Measurements from ENCODE around the gene TCF7L1.
"Not testable (repeated sequence)": the region's sequence is repeated elsewhere in the genome, so short reads cannot be mapped to it uniquely, and the experiment has no call there.

The TCF7L1 gene

DNA sequence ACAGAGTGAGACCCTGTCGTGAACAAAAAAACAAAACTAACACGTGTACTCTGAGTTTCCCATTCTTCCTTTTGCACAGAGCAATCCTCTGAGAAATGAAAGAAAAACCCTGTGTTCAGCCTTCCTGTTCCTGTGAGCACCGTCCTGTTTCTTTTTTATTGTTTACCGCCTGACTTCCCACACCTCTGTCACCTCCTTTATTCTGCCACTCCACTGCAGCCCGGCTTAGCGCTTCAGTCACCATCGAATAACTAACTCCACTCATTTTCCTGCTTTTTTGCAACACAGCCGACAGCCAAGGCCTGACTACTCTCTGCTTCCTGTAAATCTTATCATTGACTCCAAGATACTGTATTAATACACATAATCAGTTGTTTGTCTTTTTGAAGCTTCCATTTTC, 153.7 kb downstream of the TCF7L1 start:
- DNase-seq (ENCODE audit: low read depth), result no peak

DNA sequence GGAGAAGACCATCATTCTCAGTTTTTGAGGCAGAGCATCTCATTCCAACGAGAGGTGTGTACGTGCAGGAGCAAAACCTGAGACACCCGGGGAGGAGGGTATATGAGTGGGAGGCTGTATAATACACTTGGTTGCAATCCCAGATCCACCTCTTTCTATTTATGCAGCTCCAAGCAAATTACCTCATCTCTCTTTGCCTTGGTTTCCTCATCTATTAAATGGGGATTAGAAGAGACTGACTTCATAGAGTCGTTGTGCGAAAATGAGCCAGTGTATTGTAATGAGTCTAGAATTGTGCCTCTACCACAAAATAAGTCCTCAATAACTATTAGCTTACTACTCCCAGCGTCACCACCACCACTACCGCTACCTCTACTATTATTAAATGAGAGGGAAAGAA, 154.5 kb downstream of the TCF7L1 start:
- no peak for DNase-seq (ENCODE audit: low read depth)

DNA sequence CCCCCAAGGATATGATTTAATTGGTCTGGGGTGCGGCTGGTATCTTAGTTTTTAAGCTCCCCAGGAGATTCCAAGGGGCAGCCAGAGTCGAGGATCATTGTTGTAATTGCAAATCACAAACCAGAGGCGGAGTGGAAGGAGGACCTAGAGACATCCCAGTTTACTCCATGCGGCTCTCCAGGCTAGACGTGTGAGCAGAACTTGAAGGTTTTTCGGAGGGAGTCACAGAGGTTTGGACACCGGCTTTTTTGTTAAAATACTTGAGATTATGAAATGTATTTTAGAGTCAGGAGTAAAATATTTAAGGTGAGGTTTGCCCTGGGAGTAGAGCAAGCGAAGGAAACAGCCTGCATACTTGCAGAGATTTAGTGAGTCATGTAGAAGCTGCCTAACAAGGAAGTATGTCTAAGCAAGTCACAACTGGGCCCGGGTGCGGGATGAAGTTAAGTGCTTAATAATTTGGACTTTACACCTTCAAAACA, 155.1 kb downstream of the TCF7L1 start:
- no peak for DNase-seq (ENCODE audit: low read depth)

DNA sequence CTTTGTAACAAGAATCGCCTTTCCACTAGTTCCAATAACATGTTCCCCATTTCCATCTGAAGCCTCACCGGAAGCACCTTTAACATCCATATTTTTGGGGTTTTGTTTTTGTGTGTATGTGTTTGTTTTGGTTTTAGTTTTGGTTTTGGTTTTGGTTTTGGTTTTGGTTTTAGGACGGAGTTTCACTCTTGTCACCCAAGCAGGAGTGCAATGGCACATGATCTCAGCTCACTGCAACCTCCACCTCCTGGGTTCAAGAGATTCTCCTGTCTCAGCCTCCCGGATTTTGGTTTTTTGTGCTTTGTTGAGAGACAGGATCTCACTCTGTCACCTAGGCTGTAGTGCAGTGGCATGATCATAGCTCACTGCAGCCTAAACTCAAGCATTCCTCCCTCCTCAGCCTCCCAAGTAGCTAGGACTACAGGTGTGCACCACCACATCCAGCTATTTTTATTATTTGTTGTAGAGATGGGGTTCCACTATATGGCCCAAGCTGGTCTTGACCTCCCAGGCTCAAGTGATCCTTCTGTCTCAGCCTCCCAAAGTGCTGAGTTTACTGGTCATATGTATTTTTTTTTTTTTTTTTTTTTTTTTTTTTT, 158.3 kb downstream of the TCF7L1 start:
- DNase-seq (ENCODE audit: low read depth), result no peak

DNA sequence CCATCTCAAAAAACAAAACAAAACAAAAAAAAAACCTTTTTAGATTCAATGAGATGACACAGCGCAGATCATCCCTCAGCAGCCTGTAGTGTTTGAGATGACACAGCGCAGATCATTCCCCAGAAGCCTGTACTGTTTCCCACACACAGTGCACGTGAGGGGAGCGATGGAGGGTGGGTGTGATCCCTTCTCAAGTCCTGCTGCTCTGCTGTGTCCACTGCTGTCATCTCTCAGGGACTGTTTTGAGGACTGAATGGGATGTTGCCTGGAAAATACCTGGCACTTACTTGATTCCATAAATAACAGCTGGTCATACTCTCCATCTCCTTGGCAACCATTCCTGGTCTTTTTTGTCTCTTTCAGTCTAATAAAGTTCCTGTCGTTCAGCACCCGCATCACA, 168.9 kb downstream of the TCF7L1 start:
- no peak for DNase-seq (ENCODE audit: low read depth)

DNA sequence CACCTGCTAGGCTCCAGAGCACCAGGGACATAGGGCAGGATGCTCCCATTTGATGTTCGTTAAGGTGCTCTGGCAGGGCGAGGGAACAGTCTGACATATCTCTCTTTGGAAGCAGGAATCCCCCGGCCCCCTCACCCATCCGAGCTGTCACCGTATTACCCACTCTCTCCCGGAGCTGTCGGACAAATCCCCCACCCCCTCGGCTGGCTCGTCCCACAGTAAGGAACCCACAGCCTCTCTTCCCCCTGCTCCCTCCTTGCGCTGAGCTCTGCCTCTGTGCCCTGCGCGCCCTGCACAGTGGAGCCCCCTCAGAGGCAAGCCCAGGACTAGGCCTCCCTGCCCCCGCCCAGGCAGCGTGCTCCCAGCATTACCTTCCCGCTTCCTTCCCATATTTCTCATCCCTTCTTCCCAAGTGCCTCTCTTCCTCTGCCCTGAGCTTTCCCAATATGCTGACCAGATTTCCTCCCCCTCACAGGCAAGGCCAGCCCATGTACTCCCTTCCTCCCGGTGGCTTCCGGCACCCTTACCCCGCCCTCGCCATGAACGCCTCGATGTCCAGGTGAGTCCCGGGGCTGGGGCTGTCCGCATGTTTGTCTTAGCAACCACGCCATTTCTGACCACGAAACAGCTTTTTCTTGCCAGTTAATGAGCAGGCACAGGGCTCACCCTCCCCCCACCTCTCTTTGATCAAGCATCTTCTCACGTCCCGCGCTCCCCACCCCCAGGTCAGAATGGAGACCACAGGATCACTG, 170.8 kb downstream of the TCF7L1 start:
- DNase-seq (ENCODE audit: low read depth), result no peak

DNA sequence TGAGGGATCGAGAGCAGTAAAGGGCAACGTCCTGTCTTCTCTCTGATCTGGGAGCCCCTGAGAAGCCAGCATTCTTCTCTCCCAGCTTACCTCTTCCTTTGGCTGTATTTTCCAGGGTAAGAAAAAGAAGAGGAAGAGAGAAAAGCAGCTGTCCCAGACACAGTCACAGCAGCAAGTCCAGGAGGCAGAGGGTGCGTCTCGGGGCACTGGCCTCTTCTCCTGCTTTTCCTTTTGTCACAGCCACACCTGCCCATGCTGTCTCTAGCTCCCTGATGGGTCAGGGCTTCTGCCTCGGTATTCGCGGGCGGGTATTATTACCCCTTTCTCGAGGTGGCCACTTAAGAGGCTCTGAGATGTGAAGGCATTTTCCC, 174.3 kb downstream of the TCF7L1 start:
- DNase-seq (ENCODE audit: low read depth), result no peak

DNA sequence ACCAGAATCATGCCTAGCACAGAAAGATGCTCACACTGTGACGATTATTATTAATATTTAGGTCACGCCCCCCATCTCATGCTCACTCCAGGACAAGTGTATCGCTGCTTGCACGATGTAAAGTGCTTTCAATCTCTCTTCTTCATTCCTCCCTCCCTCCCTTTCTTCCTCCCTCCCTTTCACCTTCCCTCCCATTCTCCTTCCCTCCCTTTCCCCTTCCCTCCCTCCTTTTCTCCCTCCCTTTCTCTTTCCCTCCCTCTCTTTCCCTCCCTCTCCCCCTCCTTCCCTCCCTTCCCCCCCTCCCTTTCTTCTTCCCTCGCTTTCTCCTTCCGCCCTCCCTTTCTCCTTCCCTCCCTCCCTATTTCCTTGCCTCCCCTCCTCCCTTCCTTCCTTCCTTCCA, 175.0 kb downstream of the TCF7L1 start:
- no peak for DNase-seq (ENCODE audit: low read depth)

DNA sequence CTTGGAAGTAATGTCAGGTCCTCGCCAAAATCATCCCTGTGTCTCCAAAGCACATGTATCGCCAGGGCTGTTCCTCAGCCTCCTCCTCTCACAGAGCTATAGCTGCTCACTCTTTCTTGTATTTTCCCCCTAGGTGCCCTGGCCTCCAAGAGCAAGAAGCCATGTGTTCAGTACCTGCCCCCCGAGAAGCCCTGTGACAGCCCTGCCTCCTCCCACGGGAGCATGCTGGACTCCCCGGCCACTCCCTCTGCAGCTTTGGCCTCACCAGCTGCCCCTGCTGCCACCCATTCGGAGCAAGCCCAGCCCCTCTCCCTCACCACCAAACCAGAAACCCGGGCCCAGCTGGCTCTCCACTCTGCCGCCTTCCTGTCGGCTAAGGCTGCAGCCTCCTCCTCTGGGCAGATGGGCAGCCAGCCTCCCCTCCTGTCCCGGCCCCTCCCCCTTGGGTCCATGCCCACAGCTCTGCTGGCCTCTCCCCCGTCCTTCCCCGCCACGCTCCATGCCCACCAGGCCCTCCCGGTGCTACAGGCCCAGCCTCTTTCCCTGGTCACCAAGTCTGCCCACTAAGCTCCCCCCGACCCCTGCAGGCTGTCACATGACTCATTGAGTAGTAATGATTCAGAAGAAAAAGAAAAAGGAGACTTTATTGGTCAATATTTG, 175.8 kb downstream of the TCF7L1 start:
- DNase-seq (ENCODE audit: low read depth), result no peak

DNA sequence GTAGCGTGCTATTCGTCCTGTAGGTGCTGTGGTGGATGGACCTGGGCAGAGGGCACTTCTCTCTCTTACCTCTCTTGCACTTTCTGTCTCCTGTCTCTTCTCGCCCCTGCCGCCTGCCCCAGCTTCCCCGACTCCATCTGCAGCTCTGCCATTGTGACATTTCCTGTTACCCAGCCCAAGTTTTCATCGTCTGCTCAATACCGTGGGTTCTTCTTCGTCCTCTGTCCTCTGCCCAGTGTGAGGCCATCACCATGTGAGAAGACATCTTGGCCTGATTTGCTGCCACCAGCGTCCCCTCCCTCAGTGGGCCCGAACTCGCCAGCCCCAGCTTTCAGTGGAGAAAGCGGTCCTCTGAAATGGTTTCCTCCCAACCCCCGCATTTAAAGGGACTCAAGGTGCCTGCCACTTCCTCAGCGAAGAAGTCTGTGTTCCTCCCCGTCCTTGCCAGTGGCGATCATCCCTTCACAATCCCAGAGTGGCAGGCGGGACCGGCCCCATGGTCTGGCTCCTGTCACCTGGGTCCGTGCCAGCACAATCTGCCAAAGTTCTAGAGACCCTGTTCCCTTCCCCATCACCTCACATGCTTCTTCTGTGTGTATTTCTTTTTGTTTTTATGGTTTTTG, 176.6 kb downstream of the TCF7L1 start:
- no peak for DNase-seq (ENCODE audit: low read depth)

DNA sequence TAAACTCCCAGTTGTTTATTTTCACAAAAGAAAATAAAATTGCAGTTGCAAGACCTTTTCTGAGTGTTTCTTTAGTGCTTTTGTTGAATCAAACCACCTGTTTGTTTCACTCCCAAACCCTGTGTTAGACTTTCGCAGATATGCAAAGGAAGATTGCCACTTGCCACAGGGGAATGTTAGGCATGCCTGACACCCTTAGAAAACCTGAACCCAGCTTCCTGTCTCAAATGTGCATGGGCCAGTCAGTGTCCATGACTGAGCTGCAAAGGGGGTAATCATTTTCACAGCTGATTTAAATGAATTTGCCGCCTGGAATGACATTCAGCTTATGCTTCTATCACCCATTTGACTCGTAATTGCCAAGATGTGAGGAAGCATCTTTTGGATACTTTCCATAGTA, 177.1 kb downstream of the TCF7L1 start:
- no peak for DNase-seq (ENCODE audit: low read depth)

DNA sequence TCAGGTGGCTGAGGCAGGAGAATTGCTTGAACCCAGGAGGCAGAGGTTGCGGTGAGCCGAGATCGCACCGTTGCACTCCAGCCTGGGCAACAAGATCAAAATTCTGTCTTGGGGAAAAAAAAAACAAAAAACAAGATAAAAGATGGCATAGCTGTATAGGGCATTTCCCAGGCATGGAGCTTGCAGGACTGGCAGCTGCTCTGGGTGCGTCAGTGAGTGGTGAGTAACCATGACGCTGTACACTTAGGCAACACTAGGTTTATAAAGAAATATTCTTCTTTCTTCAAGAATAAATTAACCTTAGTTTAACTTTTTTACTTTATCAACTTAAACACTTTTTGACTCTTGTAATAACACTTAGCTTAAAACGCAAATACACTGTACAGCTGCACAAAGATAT, 179.2 kb downstream of the TCF7L1 start:
- no peak for DNase-seq (ENCODE audit: low read depth)

DNA sequence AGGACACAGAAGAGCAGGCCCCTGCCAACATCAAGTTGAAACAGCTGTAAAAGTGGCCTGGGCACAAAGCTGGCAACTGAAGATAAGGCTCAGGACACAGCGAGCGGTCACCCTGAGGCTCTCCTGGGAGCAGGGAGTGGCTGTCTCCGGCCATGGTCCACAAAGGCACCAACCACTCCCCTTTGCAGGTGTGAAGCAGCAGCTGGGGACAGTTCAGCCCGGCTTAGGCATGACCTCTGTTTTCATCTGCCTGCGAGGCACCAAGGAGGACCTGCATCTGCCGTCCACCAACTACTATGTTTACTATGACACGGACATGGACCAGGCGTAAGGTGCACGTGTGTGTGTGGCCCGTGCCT, 181.7 kb downstream of the TCF7L1 start:
- no peak for DNase-seq (ENCODE audit: low read depth)

DNA sequence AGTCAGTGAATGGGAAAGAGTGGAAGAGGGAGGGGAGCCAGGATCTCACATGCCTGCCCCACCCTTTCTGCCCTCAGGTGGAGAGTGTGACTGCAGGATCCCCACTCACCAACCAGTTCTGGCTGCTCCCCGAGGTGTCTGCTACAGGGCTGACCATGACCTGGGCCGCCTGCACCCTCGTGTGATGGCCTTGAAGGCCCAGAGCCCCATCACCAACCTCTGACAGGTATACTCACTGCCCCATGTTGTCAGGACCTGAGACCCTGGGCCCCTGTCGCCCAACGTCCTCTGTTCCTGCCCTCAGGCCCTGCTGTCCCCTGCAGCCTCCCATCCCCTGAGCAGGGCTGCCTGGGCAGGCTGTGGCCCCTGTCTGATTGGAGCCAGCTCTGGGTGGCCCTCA, 182.7 kb downstream of the TCF7L1 start:
- not testable (repeated sequence) for DNase-seq (ENCODE audit: low read depth)

DNA sequence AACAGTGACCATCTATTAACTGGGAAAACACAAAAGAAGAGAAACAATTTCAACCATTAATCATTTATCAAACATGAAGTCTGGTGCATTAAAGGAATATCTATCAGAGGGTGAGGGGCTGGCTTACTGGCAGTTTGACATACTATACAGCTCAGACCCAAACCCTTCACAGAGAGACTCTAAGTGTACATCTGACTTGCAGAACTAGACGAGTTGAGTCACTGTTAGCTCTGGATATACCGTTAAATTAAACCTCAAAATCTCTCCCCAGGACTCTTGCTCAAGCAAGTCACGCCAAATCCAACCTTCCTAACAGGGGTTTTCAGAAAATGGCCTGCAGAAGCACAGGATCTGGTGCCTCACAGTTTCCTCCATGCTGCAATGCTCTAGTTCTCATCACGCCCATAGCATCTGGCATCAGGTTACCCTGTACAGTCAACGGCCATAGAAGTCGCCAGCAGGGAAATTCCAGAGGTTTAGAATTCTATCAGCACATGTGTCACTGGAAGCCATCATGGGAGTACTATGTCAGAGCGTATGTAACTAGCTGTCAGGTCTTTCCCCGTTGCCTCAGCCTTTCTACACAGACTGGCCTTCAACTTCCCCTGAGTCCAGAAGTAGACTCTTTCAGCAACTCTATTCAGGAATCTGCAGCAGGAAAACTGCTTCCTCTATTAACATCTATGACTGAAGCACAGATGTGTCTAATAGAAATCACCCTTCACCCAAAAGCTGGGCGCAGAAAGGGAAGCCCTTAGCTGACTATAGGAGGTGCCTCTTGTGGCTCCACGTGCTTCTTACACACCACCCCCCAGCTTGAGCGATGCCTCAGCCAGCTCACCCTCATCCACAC, 185.3 kb downstream of the TCF7L1 start:
- DNase-seq (ENCODE audit: low read depth), result no peak

DNA sequence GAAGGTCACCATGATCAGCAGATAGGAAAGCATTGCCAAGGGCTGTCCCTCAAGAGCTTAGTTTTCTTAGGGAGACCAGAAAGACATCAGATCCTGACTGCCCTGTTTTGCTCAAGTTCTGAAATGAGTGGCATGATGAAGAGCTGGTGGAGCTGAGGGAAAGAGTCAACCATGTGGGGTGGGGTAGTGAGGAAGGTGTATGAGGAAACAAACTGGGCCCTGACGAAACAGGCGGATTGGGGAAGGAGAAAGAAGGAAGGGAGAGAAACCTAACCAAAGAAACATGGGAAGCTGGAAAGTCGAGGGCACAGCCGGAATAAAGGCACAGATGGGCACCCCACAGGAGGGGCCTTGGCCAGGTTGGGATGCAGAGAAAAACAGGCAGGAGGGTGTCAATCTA, 186.6 kb downstream of the TCF7L1 start:
- DNase-seq (ENCODE audit: low read depth), result no peak

DNA sequence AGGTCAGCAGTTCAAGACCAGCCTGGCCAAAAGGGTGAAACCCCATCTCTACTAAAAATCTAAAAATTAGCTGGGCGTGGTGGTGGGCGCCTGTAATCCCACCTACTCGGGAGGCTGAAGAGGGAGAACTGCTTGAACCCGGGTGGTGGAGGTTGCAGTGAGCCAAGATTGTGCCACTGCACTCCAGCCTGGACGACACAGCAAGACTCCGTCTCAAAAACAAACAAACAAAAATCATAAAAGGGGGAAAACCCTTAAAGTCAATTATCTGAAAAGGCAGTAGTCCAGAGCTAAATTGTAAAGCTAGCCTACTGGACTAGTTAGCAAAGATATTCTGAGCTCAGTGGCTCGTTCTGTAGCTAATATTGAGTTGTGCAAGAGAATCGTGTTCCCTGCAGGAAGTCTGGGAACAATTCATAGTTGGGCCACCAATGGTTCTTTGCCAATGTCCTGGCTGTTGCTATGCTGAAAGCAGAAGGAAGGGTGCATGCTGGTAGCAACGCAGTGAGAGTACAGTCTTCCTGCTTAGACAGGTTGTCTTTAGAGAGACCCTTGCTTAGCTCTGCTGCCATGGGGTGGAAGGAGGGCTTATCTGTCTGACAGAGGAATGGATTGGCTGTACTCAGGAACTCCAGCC, 190.3 kb downstream of the TCF7L1 start:
- no peak for DNase-seq (ENCODE audit: low read depth)

DNA sequence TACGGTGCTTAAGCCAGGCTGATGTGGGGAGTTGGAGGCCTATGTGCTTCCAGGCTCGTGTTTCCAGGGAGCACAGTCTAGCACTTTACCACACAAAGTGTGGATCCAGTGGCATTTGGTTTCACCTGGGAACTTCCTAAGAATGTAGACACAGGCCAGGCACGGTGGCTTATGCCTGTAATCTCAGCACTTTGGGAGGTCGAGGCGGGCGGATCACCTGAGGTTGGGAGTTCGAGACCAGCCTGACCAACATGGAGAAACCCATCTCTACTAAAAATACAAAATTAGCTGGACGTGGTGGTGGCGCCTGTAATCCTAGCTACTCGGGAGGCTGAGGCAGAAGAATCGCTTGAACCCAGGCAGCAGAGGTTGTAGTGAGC, 190.8 kb downstream of the TCF7L1 start:
- not testable (repeated sequence) for DNase-seq (ENCODE audit: low read depth)

DNA sequence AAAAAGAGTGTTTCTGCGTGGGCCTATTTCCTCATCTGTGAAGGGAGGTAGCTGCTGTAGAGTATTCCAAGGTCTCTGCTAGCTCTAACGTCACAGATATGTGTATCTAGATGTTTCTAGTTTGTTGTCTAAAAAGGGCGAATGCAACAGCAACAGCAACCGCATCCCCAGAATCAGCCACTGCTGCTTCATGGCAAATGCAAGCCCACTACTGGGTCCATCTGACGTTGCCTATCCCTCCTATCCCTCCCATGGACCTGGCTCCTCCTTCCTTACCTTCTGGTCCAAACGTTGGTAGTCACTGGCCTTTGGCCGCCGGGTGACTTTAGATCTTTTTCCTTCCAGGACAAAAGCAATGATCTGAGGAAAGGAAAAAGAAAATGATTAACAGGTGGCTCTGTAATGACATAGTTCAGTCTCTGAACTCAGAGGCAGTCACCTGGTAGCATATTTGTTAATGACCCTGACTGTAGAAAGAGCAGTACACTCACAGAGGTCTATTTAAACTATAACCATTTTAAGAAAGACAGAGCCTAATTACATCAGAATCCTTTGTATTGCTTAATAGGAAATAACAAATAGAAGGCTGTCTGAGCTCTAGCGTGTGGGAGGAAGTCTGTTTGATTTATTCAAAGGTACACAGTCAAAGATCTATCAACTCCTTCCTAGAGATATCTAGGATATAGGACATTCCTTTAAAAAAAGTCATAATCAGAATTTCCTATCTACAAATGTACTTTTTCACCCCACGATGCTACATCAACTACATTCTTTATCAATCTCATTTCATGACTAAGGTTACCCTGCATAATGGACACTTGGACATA, 191.7 kb downstream of the TCF7L1 start:
- DNase-seq (ENCODE audit: low read depth), result no peak

DNA sequence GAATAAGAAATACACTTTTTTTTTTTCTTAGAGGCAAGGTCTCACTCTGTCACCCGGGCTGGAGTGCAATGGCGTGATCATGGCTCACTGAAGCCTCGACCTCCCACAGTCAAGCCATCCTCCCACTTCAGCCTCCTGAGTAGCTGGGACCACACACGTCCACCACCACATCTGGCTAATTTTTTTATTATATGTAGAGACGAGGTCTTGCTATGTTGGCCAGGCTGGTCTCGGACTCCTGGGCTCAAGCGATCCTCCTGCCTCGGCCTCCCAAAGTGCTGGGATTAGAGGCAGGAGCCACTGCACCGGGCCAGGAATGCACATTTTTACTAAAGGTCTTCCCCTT, 192.2 kb downstream of the TCF7L1 start:
- DNase-seq (ENCODE audit: low read depth), result no peak
